Measurements from ENCODE around the gene RYR2.

DNA sequence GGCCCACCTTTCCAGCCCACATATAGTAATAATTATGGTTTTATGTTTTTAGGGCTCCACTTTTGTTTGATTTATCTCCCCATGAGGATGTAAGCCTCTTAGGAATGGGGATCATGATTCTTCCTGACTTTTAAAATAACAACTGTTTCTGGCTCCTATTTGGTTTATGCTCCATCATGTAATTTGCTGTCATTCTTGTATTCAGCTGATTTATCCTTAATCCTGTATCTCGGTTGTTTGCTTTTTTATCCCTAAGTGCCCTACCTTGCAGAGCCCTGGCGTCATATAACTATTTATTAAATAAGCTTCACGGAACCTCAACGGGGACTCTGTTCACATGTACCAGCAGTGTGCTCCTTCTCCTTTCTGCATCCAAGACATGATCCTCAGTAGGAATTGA, 70.7 kb downstream of the RYR2 start:
- TF ChIP-seq, protein P1, sequence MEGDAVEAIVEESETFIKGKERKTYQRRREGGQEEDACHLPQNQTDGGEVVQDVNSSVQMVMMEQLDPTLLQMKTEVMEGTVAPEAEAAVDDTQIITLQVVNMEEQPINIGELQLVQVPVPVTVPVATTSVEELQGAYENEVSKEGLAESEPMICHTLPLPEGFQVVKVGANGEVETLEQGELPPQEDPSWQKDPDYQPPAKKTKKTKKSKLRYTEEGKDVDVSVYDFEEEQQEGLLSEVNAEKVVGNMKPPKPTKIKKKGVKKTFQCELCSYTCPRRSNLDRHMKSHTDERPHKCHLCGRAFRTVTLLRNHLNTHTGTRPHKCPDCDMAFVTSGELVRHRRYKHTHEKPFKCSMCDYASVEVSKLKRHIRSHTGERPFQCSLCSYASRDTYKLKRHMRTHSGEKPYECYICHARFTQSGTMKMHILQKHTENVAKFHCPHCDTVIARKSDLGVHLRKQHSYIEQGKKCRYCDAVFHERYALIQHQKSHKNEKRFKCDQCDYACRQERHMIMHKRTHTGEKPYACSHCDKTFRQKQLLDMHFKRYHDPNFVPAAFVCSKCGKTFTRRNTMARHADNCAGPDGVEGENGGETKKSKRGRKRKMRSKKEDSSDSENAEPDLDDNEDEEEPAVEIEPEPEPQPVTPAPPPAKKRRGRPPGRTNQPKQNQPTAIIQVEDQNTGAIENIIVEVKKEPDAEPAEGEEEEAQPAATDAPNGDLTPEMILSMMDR (IDR thresholded peaks at IDR 0.05) = no peak
- no peak for TF ChIP-seq POLR2A (IDR thresholded peaks at IDR 0.05)
